Neutrophil (primary cell): ENCODE data around the gene ITPRIPL1.

Experiments
- H3K27ac ChIP-seq: fragments of 200-600 bp; sonication (generic); 2 replicates; pipeline ENCODE4 v1.5.1; 2016; ENCODE audit warnings: mild to moderate bottlenecking, moderate library complexity
- H3K27me3 ChIP-seq: fragments of 200-600 bp; sonication (generic); 2 replicates; pipeline ENCODE4 v1.6.0; 2016; ENCODE audit warnings: mild to moderate bottlenecking
- H3K36me3 ChIP-seq: fragments of 200-600 bp; sonication (generic); 2 replicates; pipeline ENCODE4 v1.5.1; 2017
- H3K4me1 ChIP-seq, 2 experiments: fragments of 200-600 bp in 1 of 2; sonication (generic) in 1 of 2; 1 replicate in 1 of 2; 2 replicates in 1 of 2; pipeline versions ENCODE4 v1.5.1 to v1.6.1; 2013 to 2016; ENCODE audit warnings: low read depth in 1 of 2, low read length in 1 of 2, mild to moderate bottlenecking in 1 of 2, moderate library complexity in 1 of 2; ENCODE audit not compliant: control insufficient read depth in 1 of 2, insufficient read depth in 1 of 2
- H3K4me3 ChIP-seq, 2 experiments: fragments of 200-600 bp in 1 of 2; sonication (generic) in 1 of 2; 1 replicate in 1 of 2; 2 replicates in 1 of 2; pipeline ENCODE4 v1.5.1; 2013 to 2016; ENCODE audit warnings: low read depth in 1 of 2, low read length in 1 of 2, mild to moderate bottlenecking in 1 of 2, moderate library complexity in 1 of 2
- H3K9me3 ChIP-seq: fragments of 200-600 bp; sonication (generic); 2 replicates; pipeline ENCODE4 v1.5.1; 2016
- CTCF ChIP-seq: fragments of 200-600 bp; sonication (generic); IDR thresholded peaks from 2 replicates; pipeline ENCODE4 v1.5.1; 2016; ENCODE audit warnings: antibody characterized with exemption

The ITPRIPL1 gene

GRCh38 chr2:96345868-96346462 is 20.8 kb downstream of the ITPRIPL1 start:
- Histone ChIP-seq H3K27me3 (no peaks in the 10 kb centered on the region), H3K4me3 (no peak overlapping the region), H3K4me1 (no peaks in the 10 kb centered on the region), H3K36me3 (peaks cover 90% of the 10 kb centered on the region), H3K27ac (no peak overlapping the region), H3K9me3 (no peaks in the 10 kb centered on the region)
- no peak for TF ChIP-seq CTCF

DNA sequence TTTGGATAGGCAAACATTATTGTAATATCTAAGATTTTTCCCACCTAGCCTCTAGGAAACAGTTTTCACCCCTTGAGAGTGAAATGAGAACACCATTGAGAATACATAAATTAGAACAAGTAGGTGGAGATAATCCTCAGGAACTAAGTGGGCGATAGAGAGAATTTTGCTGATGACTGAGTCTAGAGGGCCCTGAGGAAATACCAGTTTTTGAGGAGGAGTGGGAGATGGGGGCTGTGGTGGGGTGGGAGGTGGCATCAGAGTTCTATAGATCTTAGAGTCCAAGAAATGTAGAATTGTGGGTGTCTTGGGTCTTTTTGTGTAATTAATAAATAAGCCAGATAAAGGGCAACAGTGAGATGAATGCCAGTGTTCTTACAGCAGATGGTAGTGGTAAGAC is 22.3 kb downstream of the ITPRIPL1 start:
- TF ChIP-seq CTCF: no peak
- Histone ChIP-seq H3K36me3 (peaks cover 91% of the 10 kb centered on the region), H3K4me1 (no peaks in the 10 kb centered on the region), H3K27ac (no peak overlapping the region), H3K27me3 (no peaks in the 10 kb centered on the region), H3K9me3 (no peaks in the 10 kb centered on the region), H3K4me3 (no peak overlapping the region)

DNA sequence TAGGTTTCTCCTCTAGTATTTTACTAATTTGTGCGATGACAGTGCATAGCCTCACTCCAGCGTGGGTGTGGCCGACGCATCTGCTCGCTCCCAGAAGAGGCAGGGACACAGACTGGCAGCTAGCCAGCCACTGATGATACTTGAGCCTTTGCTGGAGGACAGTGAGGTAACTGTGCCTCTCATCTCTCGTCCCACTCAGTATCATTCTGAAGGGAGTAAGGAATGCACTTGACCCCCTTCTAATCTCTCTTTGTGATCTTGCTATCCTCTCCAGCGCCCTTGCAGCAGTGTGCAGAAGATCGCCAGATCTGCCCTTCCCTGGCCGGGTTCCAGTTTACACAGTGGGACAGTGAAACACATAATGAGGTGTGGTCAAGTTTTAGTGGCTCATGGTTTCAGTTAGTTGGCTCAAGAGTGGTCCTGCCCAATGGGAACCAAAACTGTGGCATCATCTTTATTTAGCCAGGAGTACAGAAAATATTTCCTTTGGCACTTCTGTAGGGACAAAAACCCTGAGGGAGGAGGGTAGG is 28.0 kb downstream of the ITPRIPL1 start:
- Histone ChIP-seq H3K36me3 (peaks cover 90% of the 10 kb centered on the region), H3K4me3 (no peak overlapping the region), H3K27ac (no peak overlapping the region), H3K4me1 (no peaks in the 10 kb centered on the region), H3K9me3 (no peaks in the 10 kb centered on the region), H3K27me3 (no peaks in the 10 kb centered on the region)
- TF ChIP-seq CTCF: no peak

- Histone ChIP-seq H3K4me3 (no peak overlapping the region), H3K36me3 (peaks cover 87% of the 10 kb centered on the region), H3K4me1 (no peaks in the 10 kb centered on the region), H3K9me3 (no peaks in the 10 kb centered on the region), H3K27ac (no peak overlapping the region), H3K27me3 (no peaks in the 10 kb centered on the region)
- TF ChIP-seq CTCF: no peak
Observed at GRCh38 chr2:96353606-96354101, 28.5 kb downstream of the ITPRIPL1 start.

DNA sequence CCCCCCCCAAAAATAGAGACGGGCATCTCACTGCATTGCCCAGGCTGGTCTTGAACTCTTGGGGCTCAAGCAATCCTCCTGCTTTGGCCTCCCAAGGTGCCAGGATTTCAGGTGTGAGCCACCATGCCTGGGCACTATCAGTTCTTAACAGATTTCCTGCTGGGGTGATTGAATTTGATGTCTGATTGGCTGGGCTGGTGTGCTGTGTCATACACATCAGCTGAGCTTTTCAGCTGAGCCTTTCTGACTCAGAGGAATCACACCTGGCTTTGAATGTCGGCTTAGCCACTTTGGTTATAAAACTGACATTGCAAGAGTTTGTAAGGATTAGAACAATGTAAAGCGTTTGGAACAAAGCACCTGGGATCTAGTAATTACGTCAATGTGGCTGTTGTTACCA is 29.4 kb downstream of the ITPRIPL1 start:
- no peaks in the 10 kb centered on the region for H3K4me1 ChIP-seq
- no peaks in the 10 kb centered on the region for H3K9me3 ChIP-seq
- no peak overlapping the region for H3K4me3 ChIP-seq
- peaks cover 91% of the 10 kb centered on the region for H3K36me3 ChIP-seq
- H3K27me3 ChIP-seq: no peaks in the 10 kb centered on the region
- TF ChIP-seq CTCF: no peak
- no peak overlapping the region for H3K27ac ChIP-seq
